Lower leg skin (tissue), 3 donors: ENCODE results near the gene MAPK8IP3.

Experiments used
- POLR2A ChIP-seq, 2 donors: fragments of 450-650 bp; IDR thresholded peaks; one replicate each; pipeline ENCODE4 v1.6.1; 2016 to 2017; ENCODE audit warnings: antibody characterized with exemption in 2 of 2, mild to moderate bottlenecking in 1 of 2, moderate library complexity in 1 of 2
- TF ChIP-seq, protein P1 (sequence below), 3 donors: fragments of 450-650 bp; IDR thresholded peaks; one replicate each; pipeline ENCODE4 v1.5.1; 2016; ENCODE audit warnings: antibody characterized with exemption in 3 of 3, mild to moderate bottlenecking in 3 of 3, moderate library complexity in 2 of 3

DNA sequence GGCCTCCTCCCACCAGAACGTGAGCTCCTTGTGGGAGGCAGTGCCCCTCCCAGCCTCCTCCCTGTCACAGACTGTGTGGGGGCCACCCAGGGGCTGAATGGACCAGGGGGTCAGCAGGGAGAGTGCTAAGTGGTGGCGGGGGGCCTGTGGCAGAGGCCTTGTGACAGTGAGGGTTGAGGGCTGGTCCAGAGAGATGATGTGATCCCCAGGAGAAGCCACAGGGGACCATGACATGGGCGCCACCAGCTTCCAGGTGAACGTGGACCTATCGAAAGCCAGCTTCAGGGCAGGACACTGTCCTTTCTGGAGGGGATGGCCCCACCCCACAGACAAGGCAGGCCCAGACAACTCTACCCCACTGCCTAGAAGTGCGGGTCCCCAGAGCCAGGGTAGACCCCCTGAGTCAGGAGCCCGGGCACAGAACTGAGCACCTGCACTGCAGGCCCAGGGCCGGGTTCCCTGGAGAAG, 73.3 kb downstream of the MAPK8IP3 start:
- TF ChIP-seq, protein P1, sequence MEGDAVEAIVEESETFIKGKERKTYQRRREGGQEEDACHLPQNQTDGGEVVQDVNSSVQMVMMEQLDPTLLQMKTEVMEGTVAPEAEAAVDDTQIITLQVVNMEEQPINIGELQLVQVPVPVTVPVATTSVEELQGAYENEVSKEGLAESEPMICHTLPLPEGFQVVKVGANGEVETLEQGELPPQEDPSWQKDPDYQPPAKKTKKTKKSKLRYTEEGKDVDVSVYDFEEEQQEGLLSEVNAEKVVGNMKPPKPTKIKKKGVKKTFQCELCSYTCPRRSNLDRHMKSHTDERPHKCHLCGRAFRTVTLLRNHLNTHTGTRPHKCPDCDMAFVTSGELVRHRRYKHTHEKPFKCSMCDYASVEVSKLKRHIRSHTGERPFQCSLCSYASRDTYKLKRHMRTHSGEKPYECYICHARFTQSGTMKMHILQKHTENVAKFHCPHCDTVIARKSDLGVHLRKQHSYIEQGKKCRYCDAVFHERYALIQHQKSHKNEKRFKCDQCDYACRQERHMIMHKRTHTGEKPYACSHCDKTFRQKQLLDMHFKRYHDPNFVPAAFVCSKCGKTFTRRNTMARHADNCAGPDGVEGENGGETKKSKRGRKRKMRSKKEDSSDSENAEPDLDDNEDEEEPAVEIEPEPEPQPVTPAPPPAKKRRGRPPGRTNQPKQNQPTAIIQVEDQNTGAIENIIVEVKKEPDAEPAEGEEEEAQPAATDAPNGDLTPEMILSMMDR (IDR thresholded peaks at IDR 0.05): no peak
- TF ChIP-seq POLR2A (IDR thresholded peaks at IDR 0.05): no peak
